Endometrial microvascular endothelial cells (primary cell): ENCODE data around the gene DHX30. TPM values are rescaled to one million over a fixed set of nuclear protein-coding genes. Genes with fewer than 3 reads are reported as not detected.

Experiments used
- in situ Hi-C: cut with HindIII; loops from 2 replicates; pipeline ENCODE4 v1.10.0; 2017; ENCODE audit warnings: low sequenced_read_pairs, low pct_unique_long_range_greater_than_20kb; ENCODE audit errors: inconsistent ontology term
- total RNA-seq: library from RNA; depleted of rRNA; stranded (reverse); fragments of >200 nt; gene quantifications from one replicate; pipeline ENCODE4 v1.2.3, GENCODE V29; 2015; ENCODE audit errors: inconsistent ontology term

Gene DHX30
- total RNA-seq, 1 donor from 2014 or later = 85.6 TPM

GRCh38 chr3:47849699-47850563 is 47.0 kb downstream of the DHX30 start:
- in situ Hi-C loops = loop anchor here (25.0 kb wide), 1 partner anchor 137 kb away; no protein-coding TSS in a partner anchor

GRCh38 chr3:47850564-47851410 is 47.8 kb downstream of the DHX30 start:
- in situ Hi-C loops = no loop called here

DNA sequence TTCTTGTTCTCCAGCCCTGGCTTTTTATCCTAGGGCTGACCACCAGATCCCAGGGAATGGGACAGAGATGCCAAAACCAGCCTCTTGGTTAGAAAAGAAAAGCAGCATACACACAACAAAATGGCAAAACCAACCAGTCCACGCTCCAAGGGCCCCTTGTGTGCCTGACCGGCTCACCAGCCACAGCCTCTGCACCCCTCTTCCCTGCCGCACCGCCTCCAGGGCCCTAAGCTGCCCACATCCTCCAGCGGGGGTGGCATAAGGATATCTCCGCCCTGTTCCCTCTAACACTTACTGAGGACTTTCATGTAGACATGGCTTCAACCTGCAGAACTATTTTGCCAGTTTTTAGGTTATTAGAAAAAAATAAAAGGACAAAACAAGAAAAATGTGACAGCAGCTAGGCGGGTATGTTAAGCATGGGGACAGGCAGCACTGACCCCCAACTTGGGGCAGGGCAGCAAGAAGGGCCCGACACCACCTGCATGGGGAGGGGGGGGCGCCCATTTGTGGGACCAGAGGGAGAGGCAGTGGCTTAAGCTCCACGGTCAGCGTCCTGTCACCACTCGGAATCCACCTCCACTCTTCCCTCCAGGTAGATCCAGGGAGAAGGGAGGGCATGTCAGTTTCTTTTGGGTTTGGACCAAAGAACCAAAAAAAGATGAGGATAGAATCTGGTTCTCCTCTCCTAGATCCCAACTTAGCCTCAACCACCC is 49.1 kb downstream of the DHX30 start:
- in situ Hi-C loops = no loop called here

DNA sequence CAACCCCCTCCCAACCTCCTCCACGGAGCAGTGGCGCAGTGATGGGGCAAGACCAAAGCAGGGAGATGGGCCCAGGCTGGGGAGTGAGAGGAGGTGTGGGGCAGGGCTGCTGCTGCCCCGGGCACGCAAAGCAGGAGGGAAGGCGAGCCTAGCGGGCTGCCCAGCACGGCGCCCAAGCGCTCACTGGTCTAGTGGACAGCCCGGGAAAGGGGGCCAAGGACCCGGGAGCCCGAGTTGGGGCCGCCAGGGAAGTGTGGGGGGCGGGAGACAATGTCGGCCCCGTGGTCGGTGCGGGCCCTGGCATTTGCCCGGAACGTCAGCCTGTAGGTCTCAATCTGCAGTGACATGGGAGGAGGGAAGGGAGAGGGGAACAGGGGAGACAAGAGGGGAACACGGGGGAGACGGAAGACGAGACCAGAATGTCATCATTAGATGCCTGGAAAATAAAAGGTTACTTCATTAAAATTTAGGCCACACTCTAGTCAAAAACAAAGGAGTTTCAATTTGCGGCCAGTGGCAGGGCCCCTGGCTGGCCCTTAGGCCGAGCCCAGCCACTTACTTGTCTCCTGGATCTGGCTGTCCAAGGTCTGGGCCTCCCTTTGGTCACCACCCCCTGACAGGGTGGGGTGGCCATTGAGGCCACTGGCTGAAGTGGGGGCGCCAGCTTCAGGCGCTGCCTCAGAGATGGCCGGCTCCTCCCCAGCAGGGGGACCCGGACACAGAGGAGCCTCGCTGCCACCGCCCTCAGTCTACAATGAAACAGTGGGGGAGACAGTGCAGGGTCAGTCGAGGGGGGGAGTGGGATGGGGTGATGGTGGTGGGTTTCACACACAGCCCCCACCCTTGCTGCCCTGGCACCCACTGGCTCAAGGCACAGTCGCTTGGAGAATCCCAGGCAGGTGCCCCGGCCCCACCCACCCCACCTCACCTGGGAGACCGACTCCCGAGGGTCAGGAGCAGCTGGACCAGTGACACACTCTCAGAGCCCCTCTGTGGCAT is 50.0 kb downstream of the DHX30 start:
- in situ Hi-C loops = no loop called here

GRCh38 chr3:47854267-47854666 is 51.3 kb downstream of the DHX30 start:
- in situ Hi-C loops = no loop called here

- in situ Hi-C loops = no loop called here
Observed at GRCh38 chr3:47854720-47855455, 52.0 kb downstream of the DHX30 start.

DNA sequence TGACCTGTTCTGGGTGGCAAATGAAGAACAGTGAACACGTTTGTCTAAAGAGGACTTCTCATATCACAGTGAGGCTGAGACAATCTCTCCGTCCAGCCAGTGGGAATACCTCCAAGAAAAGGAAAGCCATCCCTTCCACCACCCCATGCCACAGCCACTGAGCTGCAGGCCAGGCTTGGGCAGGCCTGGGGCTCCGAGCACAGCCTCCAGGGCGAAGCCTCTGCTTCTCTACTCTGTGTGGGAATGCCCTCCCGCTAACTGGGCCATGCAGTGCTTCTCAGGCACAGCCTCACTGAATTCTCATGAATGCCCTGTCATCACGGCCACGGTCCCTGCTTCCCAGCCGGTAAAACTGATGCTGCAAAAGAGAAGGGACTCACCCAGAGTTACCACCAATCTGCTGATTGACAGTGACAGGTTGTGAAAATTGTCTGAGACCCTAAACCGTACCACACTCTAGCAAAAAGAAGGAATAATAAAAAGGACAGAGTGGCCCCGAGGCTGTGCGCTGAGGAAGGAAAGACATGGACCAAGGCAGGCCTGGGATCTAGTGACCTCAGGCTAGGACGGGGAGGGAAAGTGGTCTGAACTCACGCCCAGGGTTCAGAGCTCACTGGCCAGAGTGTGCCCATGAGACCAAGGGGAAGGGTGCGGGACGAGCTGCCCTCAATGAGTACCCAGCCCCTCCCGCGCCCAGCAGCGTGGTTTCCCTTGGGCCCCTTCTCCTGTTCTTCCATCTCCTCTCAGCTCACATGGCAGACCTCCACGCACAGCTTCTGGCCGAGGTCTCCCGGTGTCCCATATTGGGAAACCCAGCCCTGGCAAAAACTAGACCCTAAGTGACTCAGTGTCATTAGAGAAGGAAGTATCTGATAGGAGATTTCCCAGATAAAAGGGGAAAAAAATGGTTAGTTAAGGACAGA is 52.8 kb downstream of the DHX30 start:
- in situ Hi-C loops = no loop called here

GRCh38 chr3:47856669-47857068 is 53.7 kb downstream of the DHX30 start:
- in situ Hi-C loops = no loop called here

DNA sequence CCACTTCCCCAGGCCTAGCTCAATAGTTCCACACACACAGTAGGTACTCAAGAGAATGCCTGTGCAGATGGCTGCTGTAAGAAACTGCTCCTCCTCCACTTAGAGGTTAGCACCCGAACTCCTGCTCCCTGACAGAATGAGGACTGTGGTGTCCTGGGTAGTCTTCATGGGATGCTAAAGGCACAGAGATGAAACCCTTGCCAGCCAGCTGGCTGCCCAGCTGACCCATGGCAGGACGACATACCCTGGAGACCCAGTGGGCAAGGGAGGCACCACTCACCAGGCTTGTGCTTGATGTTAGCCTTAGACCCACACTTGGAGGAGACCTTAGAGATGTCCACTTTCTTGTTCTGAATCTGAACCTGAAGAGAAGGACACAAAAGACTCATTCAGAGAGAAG is 54.2 kb downstream of the DHX30 start:
- in situ Hi-C loops = no loop called here

DNA sequence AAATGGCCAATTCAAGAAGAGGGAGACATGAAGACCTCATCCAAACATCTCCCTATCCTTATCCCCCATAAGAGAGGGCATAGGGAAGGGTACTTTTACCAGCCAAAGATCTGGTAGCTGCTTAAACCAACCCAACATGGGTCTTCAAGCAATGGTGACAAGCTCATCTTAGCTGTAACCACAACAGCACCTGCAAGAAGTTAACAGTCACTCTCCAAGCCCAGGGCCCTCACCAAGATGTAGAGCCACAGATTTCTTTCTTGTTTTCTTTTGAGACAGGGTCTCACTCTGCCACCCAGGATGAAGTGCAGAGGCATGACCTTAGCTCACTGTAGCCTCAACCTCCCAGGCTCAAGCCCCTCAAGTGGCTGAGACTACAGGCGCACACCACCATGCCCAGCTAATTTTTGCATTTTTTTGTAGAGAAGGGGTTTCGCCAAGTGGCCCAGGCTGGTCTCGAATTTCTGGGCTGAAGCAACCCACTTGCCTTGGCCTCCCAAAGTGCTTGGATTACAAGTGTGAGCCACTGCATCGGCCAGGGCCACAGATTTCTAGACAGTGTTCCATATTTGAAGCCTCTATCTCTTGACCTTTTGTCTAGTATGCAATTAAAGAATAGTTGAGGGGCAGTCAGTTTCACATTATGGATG is 57.1 kb downstream of the DHX30 start:
- in situ Hi-C loops = no loop called here

GRCh38 chr3:47863391-47864128 is 60.6 kb downstream of the DHX30 start:
- in situ Hi-C loops = no loop called here

- in situ Hi-C loops = no loop called here
Observed at GRCh38 chr3:47865192-47865591, 62.3 kb downstream of the DHX30 start.

DNA sequence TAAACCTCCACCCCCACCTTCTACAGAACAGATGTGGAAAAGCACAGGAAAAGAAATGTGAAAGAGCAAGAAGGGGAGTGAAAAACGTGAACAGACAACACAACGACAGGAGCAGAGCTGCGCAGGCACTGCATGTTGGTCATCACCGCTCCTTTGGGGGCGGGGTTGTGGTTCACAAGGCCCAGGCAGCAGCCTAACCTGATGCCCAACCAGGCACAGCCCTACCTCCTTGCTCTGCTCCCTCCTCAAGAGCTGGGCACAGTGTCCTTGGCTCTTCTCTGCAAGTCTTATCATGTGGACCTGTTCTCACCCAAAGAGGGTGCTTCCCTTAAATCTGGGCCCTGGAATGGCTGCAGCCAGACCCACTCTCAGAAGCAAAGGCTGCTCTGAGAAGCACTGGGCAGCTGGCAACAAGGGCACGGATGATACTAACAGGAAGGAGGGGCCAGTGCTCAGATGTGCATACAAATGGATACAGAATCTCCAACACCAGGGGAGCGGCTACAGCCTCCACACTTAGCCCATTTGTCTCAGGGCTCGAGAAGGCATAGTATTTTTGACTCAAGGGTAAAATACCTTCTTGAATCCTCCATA is 64.6 kb downstream of the DHX30 start:
- in situ Hi-C loops = no loop called here

GRCh38 chr3:47868306-47868705 is 65.4 kb downstream of the DHX30 start:
- in situ Hi-C loops = no loop called here

GRCh38 chr3:47870156-47870555 is 67.2 kb downstream of the DHX30 start:
- in situ Hi-C loops = no loop called here
